ENCODE results near the gene PAM16.

GRCh38 chr16:4319454-4320421 is 31.4 kb downstream of the PAM16 start:
- TF ChIP-seq CTCF (IDR thresholded peaks at IDR 0.05): no peak
- no peak for TF ChIP-seq POLR2A (IDR thresholded peaks at IDR 0.05)
